HG02623 (cell line): Measurements from ENCODE around the gene FAM200B.
"Not testable (repeated sequence)": the region's sequence is repeated elsewhere in the genome, so short reads cannot be mapped to it uniquely, and the experiment has no call there.

Source experiments
- ATAC-seq: cut with Tn5 transposase; IDR thresholded peaks from one replicate; pipeline ENCODE4 v1.9.1; 2021; ENCODE audit warnings: moderate library complexity; ENCODE audit not compliant: unreplicated experiment

Gene FAM200B

DNA sequence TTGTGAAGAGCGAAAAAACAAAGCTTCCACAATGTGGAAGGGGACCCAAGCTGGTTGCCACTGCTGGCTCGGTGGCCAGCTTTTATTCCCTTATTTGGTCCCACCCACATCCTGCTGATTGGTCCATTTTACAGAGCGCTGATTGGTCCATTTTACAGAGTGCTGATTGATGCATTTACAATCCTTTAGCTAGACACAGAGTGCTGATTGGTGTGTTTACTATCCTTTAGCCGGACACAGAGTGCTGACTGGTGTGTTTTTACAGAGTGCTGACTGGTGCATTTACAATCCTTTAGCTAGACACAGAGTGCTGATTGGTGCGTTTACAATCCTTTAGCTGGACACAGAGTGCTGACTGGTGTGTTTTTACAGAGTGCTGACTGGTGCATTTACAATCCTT is 51.4 kb downstream of the FAM200B start:
- ATAC-seq = not testable (repeated sequence)

GRCh38 chr4:15735536-15735935 is 53.9 kb downstream of the FAM200B start:
- ATAC-seq = no peak

DNA sequence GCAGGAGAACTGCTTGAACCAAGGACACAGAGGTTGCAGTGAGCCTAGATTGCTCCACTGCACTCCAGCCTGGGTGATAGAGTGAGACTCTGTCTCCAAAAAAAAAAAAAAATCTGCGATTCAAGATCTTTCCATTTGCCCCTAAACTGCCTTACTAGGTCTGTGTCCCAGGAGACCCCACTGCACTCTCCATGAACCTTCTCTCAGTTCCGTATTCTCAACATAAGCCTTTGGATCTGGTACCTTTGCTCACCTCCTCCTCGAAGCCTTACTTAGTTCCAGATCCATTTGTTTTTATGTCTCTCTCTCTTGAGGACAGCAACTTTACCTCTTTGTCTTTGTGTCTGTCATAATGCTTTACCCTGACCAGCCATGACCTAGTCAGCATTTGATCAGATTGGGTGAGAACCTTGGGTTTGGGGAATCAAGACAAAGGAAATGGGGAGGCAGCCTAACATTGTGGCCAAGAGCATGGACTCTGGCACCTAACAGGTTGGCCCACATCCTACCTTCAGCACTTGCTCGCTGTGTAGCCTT is 55.0 kb downstream of the FAM200B start:
- no peak for ATAC-seq

GRCh38 chr4:15737255-15737654 is 55.6 kb downstream of the FAM200B start:
- ATAC-seq = no peak

GRCh38 chr4:15738877-15739276 is 57.2 kb downstream of the FAM200B start:
- ATAC-seq = no peak
